Tibial artery (tissue), 4 donors: ENCODE data around the gene SULT1A1.

Experiments
- DNase-seq, 2 donors: peaks; one replicate each; pipeline ENCODE4 v3.0.0-alpha.2; 2019
- H3K27ac ChIP-seq, 2 donors: fragments of 200-600 bp; sonication (generic) in 1 of 2; 1 replicate in 1 of 2; 2 replicates in 1 of 2; pipeline ENCODE4 v1.5.1; 2018 to 2019; ENCODE audit warnings: mild to moderate bottlenecking in 1 of 2
- H3K27me3 ChIP-seq, 2 donors: fragments of 200-600 bp; sonication (generic) in 1 of 2; one replicate each; pipeline versions ENCODE4 v1.5.1 to v1.6.0; 2016 to 2019
- H3K36me3 ChIP-seq, 3 donors: fragments of 200-600 bp; sonication (generic) in 2 of 3; one replicate each; pipeline ENCODE4 v1.5.1; 2016 to 2019; ENCODE audit warnings: mild to moderate bottlenecking in 2 of 3
- H3K4me1 ChIP-seq, 4 donors: fragments of 200-600 bp; sonication (generic) in 2 of 4; 1 replicate in 3 of 4; 2 replicates in 1 of 4; pipeline ENCODE4 v1.5.1; 2016 to 2019
- H3K4me3 ChIP-seq, 2 donors: fragments of 200-600 bp; sonication (generic) in 1 of 2; 1 replicate in 1 of 2; 2 replicates in 1 of 2; pipeline ENCODE4 v1.5.1; 2018 to 2019; ENCODE audit warnings: mild to moderate bottlenecking in 2 of 2
- H3K9me3 ChIP-seq, 3 donors: fragments of 200-600 bp; sonication (generic) in 1 of 3; one replicate each; pipeline ENCODE4 v1.5.1; 2016 to 2019
- intact Hi-C: fragments of 100-400 bp; cut with DNase I; formaldehyde crosslinking; loops from one replicate; pipeline ENCODE4 v1.15.0; 2023; ENCODE audit warnings: low total_unique reads
- TF ChIP-seq, protein P1 (sequence below), 2 experiments: fragments of 200-600 bp in 1 of 2; fragments of 450-650 bp in 1 of 2; IDR thresholded peaks; one replicate each; pipeline ENCODE4 v1.5.1; 2017 to 2019; ENCODE audit warnings: antibody characterized with exemption in 2 of 2, mild to moderate bottlenecking in 1 of 2, moderate library complexity in 1 of 2

Gene SULT1A1

DNA sequence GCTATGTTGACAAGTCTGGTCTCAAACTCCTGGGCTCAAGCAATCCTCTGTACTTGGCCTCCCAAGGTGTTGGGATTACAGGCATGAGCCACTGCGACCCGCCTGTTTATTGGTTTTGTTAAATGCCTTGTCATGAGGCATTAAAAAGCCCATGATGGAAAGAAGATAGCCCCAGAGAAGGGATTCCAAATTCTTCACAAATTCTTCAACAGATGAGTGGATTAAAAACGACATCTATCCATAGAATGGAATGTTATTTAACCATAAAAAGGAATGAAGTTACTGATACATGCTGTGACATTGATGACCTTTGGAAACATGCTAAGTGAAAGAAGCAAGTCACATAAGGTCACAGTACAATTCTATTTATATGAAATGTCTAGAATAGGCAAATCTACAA, 51.4 kb downstream of the SULT1A1 start:
- no peak for DNase-seq
- no peaks in the 10 kb centered on the region for H3K9me3 ChIP-seq
- TF ChIP-seq, protein P1, sequence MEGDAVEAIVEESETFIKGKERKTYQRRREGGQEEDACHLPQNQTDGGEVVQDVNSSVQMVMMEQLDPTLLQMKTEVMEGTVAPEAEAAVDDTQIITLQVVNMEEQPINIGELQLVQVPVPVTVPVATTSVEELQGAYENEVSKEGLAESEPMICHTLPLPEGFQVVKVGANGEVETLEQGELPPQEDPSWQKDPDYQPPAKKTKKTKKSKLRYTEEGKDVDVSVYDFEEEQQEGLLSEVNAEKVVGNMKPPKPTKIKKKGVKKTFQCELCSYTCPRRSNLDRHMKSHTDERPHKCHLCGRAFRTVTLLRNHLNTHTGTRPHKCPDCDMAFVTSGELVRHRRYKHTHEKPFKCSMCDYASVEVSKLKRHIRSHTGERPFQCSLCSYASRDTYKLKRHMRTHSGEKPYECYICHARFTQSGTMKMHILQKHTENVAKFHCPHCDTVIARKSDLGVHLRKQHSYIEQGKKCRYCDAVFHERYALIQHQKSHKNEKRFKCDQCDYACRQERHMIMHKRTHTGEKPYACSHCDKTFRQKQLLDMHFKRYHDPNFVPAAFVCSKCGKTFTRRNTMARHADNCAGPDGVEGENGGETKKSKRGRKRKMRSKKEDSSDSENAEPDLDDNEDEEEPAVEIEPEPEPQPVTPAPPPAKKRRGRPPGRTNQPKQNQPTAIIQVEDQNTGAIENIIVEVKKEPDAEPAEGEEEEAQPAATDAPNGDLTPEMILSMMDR (IDR thresholded peaks at IDR 0.05) = no peak
- H3K27ac ChIP-seq = no peak overlapping the region
- H3K4me1 ChIP-seq = peaks cover 0 to 15% (median 10%) of the 10 kb centered on the region in 4 donors
- H3K36me3 ChIP-seq = peaks cover 14 to 36% (median 15%) of the 10 kb centered on the region in 3 donors
- no peaks in the 10 kb centered on the region for H3K27me3 ChIP-seq
- no peak overlapping the region for H3K4me3 ChIP-seq
- intact Hi-C loops = loop anchor here (10.0 kb wide), 1 partner anchor 266 kb away; the partner anchor contains the start of gene ATXN2L

DNA sequence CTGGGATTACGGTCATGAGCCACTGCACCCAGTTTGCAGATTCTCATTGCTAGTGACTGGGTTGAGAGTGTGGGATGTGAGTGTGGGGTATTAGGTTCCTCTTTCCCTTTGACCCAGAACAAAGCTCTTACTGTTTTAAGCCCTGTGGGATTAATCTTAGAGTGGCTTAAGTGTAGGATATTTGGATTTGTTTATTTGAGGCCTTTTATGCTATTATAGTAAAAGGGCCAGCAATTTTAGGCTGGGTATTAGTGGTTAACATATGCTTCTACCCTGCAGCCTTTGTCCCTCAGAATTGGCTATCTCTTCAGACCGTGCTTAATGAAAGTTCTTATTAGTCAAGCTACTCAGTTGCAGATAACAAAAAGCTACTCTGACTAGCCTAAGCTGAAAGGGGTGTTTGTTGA, 52.9 kb downstream of the SULT1A1 start:
- TF ChIP-seq, protein P1 (IDR thresholded peaks at IDR 0.05) = no peak
- H3K9me3 ChIP-seq = no peaks in the 10 kb centered on the region
- no peak overlapping the region for H3K27ac ChIP-seq
- DNase-seq = no peak
- peaks cover 14 to 36% (median 15%) of the 10 kb centered on the region in 3 donors for H3K36me3 ChIP-seq
- intact Hi-C loops = loop anchor here (10.0 kb wide), 1 partner anchor 268 kb away; the partner anchor contains the start of gene ATXN2L
- H3K27me3 ChIP-seq = no peaks in the 10 kb centered on the region
- no peak overlapping the region for H3K4me3 ChIP-seq
- H3K4me1 ChIP-seq = peaks cover 0 to 20% (median 14%) of the 10 kb centered on the region in 4 donors

DNA sequence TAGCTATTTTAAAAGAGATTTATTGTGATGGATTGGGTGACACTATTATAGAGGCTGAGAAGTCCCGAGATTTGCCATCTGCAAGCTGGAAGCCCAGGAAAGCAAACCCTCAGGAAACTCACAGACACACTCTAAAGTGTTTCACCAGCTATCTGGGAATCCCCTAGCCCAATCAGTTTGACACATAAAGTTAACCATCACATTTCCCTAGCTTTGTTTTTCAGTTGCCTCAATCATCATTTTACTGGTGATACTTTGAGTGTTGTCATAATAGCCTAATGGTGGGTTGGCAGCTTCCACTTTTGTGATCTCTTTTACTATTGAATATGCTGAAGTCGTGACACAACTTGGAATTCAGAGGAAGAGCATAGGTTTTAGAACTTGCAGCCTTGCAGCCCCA, 54.3 kb downstream of the SULT1A1 start:
- Histone ChIP-seq H3K27me3 (no peaks in the 10 kb centered on the region), H3K27ac (no peak overlapping the region), H3K36me3 (peaks cover 14 to 36% (median 15%) of the 10 kb centered on the region in 3 donors), H3K4me3 (no peak overlapping the region), H3K4me1 (peaks cover 0 to 20% (median 14%) of the 10 kb centered on the region in 4 donors), H3K9me3 (no peaks in the 10 kb centered on the region)
- TF ChIP-seq, protein P1 (IDR thresholded peaks at IDR 0.05) = no peak
- intact Hi-C loops = loop anchor here (10.0 kb wide), 1 partner anchor 269 kb away; the partner anchor contains the start of gene ATXN2L
- no peak for DNase-seq
